A549 (cell line): ENCODE data around the gene PLD2. TPM values are rescaled to one million over a fixed set of nuclear protein-coding genes. Genes with fewer than 3 reads are reported as not detected.
A peak's percentile ranks its signal among the peaks of the same experiment; 100 is the strongest.

Source experiments
- ATAC-seq, 2 experiments: fragments of 200-7000 bp in 1 of 2; fragments of >200 bp in 1 of 2; cut with Nextera tagmentation in 1 of 2; cut with Tn5 transposase in 1 of 2; 3 replicates each; pipeline versions ENCODE4 v1.8.0 to v1.9.1; 2018 to 2020; ENCODE audit warnings: mild to moderate bottlenecking in 1 of 2, moderate library complexity in 1 of 2
- CTCF ChIA-PET: fragments of 300-600 bp; sonication (Branson Sonifier 250); formaldehyde crosslinking; extraction: SDS; loops from one replicate; lab custom pipeline; 2021; ENCODE audit warnings: antibody characterized with exemption, inconsistent platforms; lab: Yijun Ruan, JAX
- POLR2A ChIA-PET: fragments of 350-600 bp; formaldehyde crosslinking; extraction: SDS; loops from one replicate; lab custom pipeline; 2021; ENCODE audit warnings: antibody characterized with exemption, inconsistent platforms; lab: Yijun Ruan, JAX
- DNase-seq, 2 experiments: peaks; one replicate each; pipeline versions ENCODE4 v3.0.0 to v3.0.0-alpha.2; 2011 to 2016; ENCODE audit warnings: low read depth in 1 of 2, low spot score in 1 of 2
- FAIRE-seq: peaks from 2 replicates; lab custom pipeline; 2011; peaks lifted over from hg19 to GRCh38; lab: Jason Lieb, UNC
- H3K27ac ChIP-seq, 2 experiments: fragments of >200 bp; sonication (Bioruptor Twin); formaldehyde crosslinking; 3 replicates each; pipeline ENCODE4 v1.5.1; 2016 to 2017
- H3K4me1 ChIP-seq: fragments of >200 bp; sonication (Bioruptor Twin); formaldehyde crosslinking; 3 replicates; pipeline ENCODE4 v1.6.1; 2016
- H3K4me2 ChIP-seq: fragments of >200 bp; sonication (Bioruptor Twin); formaldehyde crosslinking; 3 replicates; pipeline ENCODE4 v1.6.1; 2016
- H3K4me3 ChIP-seq: fragments of >200 bp; sonication (Bioruptor Twin); formaldehyde crosslinking; 3 replicates; pipeline ENCODE4 v1.5.1; 2016
- H3K9me3 ChIP-seq: fragments of >200 bp; sonication (Bioruptor Twin); formaldehyde crosslinking; 3 replicates; pipeline ENCODE4 v1.6.1; 2016
- CBX2 ChIP-seq: fragments of 200-600 bp; sonication (generic); IDR thresholded peaks from 2 replicates; pipeline ENCODE4 v1.6.1; 2016; ENCODE audit warnings: low read depth, mild to moderate bottlenecking, borderline replicate concordance
- CBX8 ChIP-seq: fragments of 200-600 bp; sonication (generic); IDR thresholded peaks from 2 replicates; pipeline ENCODE4 v1.6.1; 2016
- CHD2 ChIP-seq: fragments of 150-350 bp; IDR thresholded peaks from 2 replicates; pipeline ENCODE4 v1.6.1; 2014; ENCODE audit warnings: low read length; ENCODE audit not compliant: partially characterized antibody
- CHD4 ChIP-seq: fragments of 200-600 bp; sonication (generic); IDR thresholded peaks from 2 replicates; pipeline ENCODE4 v1.6.1; 2016; ENCODE audit warnings: antibody characterized with exemption, mild to moderate bottlenecking, borderline replicate concordance
- ESRRA ChIP-seq: fragments of 150-350 bp; IDR thresholded peaks from 2 replicates; pipeline ENCODE4 v1.6.1; 2014; ENCODE audit warnings: mild to moderate bottlenecking, low read length, borderline replicate concordance
- FOSL2 ChIP-seq, 2 experiments: fragments of 450-650 bp in 1 of 2; fragments of >200 bp in 1 of 2; sonication (Bioruptor Twin) in 1 of 2; formaldehyde crosslinking; IDR thresholded peaks; 2 replicates each; pipeline versions ENCODE4 v1.5.0 to v1.6.1; 2016 to 2020; ENCODE audit warnings: mild to moderate bottlenecking in 1 of 2, moderate library complexity in 1 of 2
- HDAC2 ChIP-seq: fragments of 200-600 bp; sonication (generic); IDR thresholded peaks from 2 replicates; pipeline ENCODE4 v1.6.1; 2016
- HEYL ChIP-seq: fragments of 250-450 bp; sonication (Bioruptor Pico); IDR thresholded peaks from 2 replicates; pipeline ENCODE4 v1.8.0; 2021; ENCODE audit warnings: mild to moderate bottlenecking, moderate library complexity
- JUN ChIP-seq, 2 experiments: fragments of >200 bp; sonication (Bioruptor Twin); formaldehyde crosslinking; IDR thresholded peaks; 2 replicates in 1 of 2; 3 replicates in 1 of 2; pipeline ENCODE4 v1.6.1; 2016 to 2017
- JUNB ChIP-seq: fragments of >200 bp; sonication (Bioruptor Twin); formaldehyde crosslinking; IDR thresholded peaks from 2 replicates; pipeline ENCODE4 v1.6.1; 2016
- NFE2L2 ChIP-seq: fragments of 150-350 bp; conservative IDR thresholded peaks from 2 replicates; pipeline ENCODE4 v1.6.1; 2014; ENCODE audit warnings: low read length
- NPAS2 ChIP-seq: fragments of 250-450 bp; sonication (Bioruptor Pico); IDR thresholded peaks from 2 replicates; pipeline ENCODE4 v1.8.0; 2022; ENCODE audit warnings: mild to moderate bottlenecking, moderate library complexity, borderline replicate concordance
- NR3C1 ChIP-seq: fragments of >200 bp; sonication (Bioruptor Twin); formaldehyde crosslinking; IDR thresholded peaks from 3 replicates; pipeline ENCODE4 v1.6.1; 2017
- PHF8 ChIP-seq: fragments of 200-600 bp; sonication (generic); IDR thresholded peaks from 2 replicates; pipeline ENCODE4 v1.6.1; 2016; ENCODE audit warnings: low read depth, mild to moderate bottlenecking, antibody characterized with exemption, moderate library complexity, borderline replicate concordance
- POLR2A ChIP-seq: IDR thresholded peaks from 2 replicates; pipeline ENCODE4 v1.6.1; 2012; ENCODE audit warnings: mild to moderate bottlenecking, low read length
- RARB ChIP-seq: fragments of 250-450 bp; sonication (Bioruptor Pico); IDR thresholded peaks from 2 replicates; pipeline ENCODE4 v1.8.0; 2021; ENCODE audit warnings: mild to moderate bottlenecking, moderate library complexity
- RNF2 ChIP-seq: fragments of 200-600 bp; sonication (generic); IDR thresholded peaks from 2 replicates; pipeline ENCODE4 v1.6.1; 2016; ENCODE audit warnings: low read depth, mild to moderate bottlenecking, antibody characterized with exemption, moderate library complexity, borderline replicate concordance
- SREBF2 ChIP-seq: fragments of 450-650 bp; IDR thresholded peaks from 2 replicates; pipeline ENCODE4 v1.6.1; 2014; ENCODE audit warnings: mild to moderate bottlenecking, moderate library complexity
- TFCP2L1 ChIP-seq: fragments of 250-450 bp; sonication (Bioruptor Pico); IDR thresholded peaks from 2 replicates; pipeline ENCODE4 v1.5.0; 2021; ENCODE audit warnings: mild to moderate bottlenecking
- WGBS: methylation state at CpG from one replicate; pipeline ENCODE4 v1.1.6; 2017; ENCODE audit errors: missing lambda C conversion rate; 5-methylcytosine and 5-hydroxymethylcytosine counted together
- polyA minus RNA-seq: library from RNA; depleted of rRNA, polyadenylated mRNA; stranded (reverse); fragments of >200 nt; gene quantifications from 2 replicates; pipeline ENCODE4 v1.2.3, GENCODE V29; 2011; rRNA and poly(A)+ RNA removed
- polyA plus RNA-seq, 4 experiments: library from polyadenylated mRNA; depleted of rRNA in 3 of 4; stranded (reverse); fragments of >200 nt; fragmentation: RNase III in 1 of 4; extraction: RNeasy Plus Mini Kit Qiagen cat#74134 plus additional on column Dnase treatment in 1 of 4; gene quantifications; 2 replicates in 3 of 4; 3 replicates in 1 of 4; pipeline ENCODE4 v1.2.3, GENCODE V29; 2011 to 2017
- TF ChIP-seq, protein P1 (sequence below): fragments of 450-650 bp; IDR thresholded peaks from 2 replicates; pipeline ENCODE4 v1.6.1; 2014; ENCODE audit warnings: antibody characterized with exemption
- TF ChIP-seq, protein P2 (sequence below): fragments of 200-600 bp; sonication (generic); IDR thresholded peaks from 2 replicates; pipeline ENCODE4 v1.6.1; 2016; ENCODE audit warnings: antibody characterized with exemption, mild to moderate bottlenecking, moderate library complexity
- TF ChIP-seq, protein P3 (sequence below): IDR thresholded peaks from 2 replicates; pipeline ENCODE4 v1.6.1; 2012
- TF ChIP-seq, protein P4 (sequence below): IDR thresholded peaks from 2 replicates; pipeline ENCODE4 v1.6.1; 2012
- TF ChIP-seq, protein P5 (sequence below): fragments of >200 bp; sonication (Bioruptor Twin); formaldehyde crosslinking; IDR thresholded peaks from 3 replicates; pipeline ENCODE4 v1.6.1; 2016
- TF ChIP-seq, protein P6 (sequence below): fragments of 150-350 bp; IDR thresholded peaks from 2 replicates; pipeline ENCODE4 v1.6.1; 2014; ENCODE audit warnings: low read depth, mild to moderate bottlenecking, low read length

The PLD2 gene, protein sequence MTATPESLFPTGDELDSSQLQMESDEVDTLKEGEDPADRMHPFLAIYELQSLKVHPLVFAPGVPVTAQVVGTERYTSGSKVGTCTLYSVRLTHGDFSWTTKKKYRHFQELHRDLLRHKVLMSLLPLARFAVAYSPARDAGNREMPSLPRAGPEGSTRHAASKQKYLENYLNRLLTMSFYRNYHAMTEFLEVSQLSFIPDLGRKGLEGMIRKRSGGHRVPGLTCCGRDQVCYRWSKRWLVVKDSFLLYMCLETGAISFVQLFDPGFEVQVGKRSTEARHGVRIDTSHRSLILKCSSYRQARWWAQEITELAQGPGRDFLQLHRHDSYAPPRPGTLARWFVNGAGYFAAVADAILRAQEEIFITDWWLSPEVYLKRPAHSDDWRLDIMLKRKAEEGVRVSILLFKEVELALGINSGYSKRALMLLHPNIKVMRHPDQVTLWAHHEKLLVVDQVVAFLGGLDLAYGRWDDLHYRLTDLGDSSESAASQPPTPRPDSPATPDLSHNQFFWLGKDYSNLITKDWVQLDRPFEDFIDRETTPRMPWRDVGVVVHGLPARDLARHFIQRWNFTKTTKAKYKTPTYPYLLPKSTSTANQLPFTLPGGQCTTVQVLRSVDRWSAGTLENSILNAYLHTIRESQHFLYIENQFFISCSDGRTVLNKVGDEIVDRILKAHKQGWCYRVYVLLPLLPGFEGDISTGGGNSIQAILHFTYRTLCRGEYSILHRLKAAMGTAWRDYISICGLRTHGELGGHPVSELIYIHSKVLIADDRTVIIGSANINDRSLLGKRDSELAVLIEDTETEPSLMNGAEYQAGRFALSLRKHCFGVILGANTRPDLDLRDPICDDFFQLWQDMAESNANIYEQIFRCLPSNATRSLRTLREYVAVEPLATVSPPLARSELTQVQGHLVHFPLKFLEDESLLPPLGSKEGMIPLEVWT
- 17.0 and 20.2 TPM in 2 replicates for polyA plus RNA-seq (2011; rRNA removed)
- polyA plus RNA-seq (2012; cell fraction: cytosol; rRNA removed) = 24.5 and 30.1 TPM in 2 replicates
- 114 and 147 TPM in 2 replicates for polyA plus RNA-seq (2012; cell fraction: nucleus; rRNA removed)
- polyA plus RNA-seq (2017; fragmentation: RNase III; extraction: RNeasy Plus Mini Kit Qiagen cat#74134 plus additional on column Dnase treatment) = 23.0 to 27.4 TPM (median 23.7 TPM) in 3 replicates
- polyA minus RNA-seq = 27.1 and 27.4 TPM in 2 replicates

DNA sequence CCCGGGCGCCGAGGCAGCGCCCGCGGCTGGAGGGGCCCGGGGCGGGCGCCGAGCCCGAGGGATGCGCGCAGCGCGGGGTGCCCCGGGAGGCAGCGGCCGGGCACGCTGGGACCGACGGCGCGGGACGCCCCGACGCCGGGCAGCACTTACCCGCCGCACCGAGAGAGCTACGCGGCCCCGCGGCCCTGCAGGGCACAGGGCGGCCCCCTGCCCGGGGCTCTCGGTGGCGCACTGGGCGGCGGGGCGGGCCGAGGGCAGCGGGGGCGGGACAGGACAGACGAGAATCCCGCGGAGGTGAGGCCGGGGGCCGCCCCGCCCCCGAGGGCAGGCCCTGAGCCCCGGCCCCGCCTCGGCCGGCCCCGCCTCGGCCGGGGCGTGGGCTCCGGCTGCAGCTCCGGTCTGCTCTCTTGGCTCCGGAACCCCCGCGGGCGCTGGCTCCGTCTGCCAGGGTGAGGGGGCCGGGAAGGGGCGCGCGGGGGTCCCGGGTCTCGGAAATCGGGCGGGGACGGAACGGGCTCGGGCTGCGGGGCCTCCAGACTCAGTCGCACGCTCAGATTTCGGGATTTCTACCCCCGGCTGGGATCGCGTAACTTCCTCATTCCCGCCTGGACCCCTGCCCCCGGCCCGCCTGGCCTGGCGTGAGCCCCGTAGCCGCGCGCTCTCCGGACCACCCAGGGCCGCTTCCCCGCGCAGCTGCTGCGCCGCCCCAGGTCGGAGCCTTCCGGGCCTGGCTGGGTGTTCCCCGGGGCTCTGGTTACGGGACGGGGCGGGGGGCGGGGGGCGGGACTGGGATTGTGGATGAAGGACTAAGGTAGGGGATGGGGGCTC is at the start of gene PLD2:
TSS of gene PLD2 (plus strand) at position 376 of the 828 bp plus-strand sequence. CDS start 621 bp downstream, outside the sequence.
- WGBS = 0% methylated on average over 11 of the region's 106 CpGs
- FAIRE-seq = no peak

More for the DNA sequence above, at the start of gene PLD2:
- Histone ChIP-seq H3K27ac (peak within 1 kb of the TSS; percentile 86 to 90), H3K9me3 (no peaks in the 10 kb centered on the region), H3K4me2 (peak within 1 kb of the TSS; percentile 88), H3K4me1 (peaks cover 14% of the 10 kb centered on the region), H3K4me3 (peak within 1 kb of the TSS; percentile 83)
- TF ChIP-seq, protein P1, sequence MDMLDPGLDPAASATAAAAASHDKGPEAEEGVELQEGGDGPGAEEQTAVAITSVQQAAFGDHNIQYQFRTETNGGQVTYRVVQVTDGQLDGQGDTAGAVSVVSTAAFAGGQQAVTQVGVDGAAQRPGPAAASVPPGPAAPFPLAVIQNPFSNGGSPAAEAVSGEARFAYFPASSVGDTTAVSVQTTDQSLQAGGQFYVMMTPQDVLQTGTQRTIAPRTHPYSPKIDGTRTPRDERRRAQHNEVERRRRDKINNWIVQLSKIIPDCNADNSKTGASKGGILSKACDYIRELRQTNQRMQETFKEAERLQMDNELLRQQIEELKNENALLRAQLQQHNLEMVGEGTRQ = no peak
- no peak for TF ChIP-seq NR3C1
- no peak for TF ChIP-seq CHD4
- TF ChIP-seq JUNB = no peak
- TF ChIP-seq POLR2A = peak; percentile 88
- TF ChIP-seq RARB (CRISPR knock-in tag) = no peak
- no peak for TF ChIP-seq HDAC2
- peak; percentile 41; the same call in 1 of the 2 replicates for TF ChIP-seq PHF8
- no peak for TF ChIP-seq CBX2
- TF ChIP-seq, protein P2, sequence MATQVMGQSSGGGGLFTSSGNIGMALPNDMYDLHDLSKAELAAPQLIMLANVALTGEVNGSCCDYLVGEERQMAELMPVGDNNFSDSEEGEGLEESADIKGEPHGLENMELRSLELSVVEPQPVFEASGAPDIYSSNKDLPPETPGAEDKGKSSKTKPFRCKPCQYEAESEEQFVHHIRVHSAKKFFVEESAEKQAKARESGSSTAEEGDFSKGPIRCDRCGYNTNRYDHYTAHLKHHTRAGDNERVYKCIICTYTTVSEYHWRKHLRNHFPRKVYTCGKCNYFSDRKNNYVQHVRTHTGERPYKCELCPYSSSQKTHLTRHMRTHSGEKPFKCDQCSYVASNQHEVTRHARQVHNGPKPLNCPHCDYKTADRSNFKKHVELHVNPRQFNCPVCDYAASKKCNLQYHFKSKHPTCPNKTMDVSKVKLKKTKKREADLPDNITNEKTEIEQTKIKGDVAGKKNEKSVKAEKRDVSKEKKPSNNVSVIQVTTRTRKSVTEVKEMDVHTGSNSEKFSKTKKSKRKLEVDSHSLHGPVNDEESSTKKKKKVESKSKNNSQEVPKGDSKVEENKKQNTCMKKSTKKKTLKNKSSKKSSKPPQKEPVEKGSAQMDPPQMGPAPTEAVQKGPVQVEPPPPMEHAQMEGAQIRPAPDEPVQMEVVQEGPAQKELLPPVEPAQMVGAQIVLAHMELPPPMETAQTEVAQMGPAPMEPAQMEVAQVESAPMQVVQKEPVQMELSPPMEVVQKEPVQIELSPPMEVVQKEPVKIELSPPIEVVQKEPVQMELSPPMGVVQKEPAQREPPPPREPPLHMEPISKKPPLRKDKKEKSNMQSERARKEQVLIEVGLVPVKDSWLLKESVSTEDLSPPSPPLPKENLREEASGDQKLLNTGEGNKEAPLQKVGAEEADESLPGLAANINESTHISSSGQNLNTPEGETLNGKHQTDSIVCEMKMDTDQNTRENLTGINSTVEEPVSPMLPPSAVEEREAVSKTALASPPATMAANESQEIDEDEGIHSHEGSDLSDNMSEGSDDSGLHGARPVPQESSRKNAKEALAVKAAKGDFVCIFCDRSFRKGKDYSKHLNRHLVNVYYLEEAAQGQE = peak; percentile 73
- peak; percentile 43 to 90; a peak in 3 of 5 replicates for TF ChIP-seq JUN (IDR thresholded peaks at IDR 0.05)
- no peak for TF ChIP-seq SREBF2
- TF ChIP-seq, protein P3, sequence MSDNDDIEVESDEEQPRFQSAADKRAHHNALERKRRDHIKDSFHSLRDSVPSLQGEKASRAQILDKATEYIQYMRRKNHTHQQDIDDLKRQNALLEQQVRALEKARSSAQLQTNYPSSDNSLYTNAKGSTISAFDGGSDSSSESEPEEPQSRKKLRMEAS = no peak
- TF ChIP-seq, protein P4, sequence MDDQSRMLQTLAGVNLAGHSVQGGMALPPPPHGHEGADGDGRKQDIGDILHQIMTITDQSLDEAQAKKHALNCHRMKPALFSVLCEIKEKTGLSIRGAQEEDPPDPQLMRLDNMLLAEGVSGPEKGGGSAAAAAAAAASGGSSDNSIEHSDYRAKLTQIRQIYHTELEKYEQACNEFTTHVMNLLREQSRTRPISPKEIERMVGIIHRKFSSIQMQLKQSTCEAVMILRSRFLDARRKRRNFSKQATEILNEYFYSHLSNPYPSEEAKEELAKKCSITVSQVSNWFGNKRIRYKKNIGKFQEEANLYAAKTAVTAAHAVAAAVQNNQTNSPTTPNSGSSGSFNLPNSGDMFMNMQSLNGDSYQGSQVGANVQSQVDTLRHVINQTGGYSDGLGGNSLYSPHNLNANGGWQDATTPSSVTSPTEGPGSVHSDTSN = no peak
- no peak for TF ChIP-seq HEYL (CRISPR knock-in tag)
- TF ChIP-seq, protein P5, sequence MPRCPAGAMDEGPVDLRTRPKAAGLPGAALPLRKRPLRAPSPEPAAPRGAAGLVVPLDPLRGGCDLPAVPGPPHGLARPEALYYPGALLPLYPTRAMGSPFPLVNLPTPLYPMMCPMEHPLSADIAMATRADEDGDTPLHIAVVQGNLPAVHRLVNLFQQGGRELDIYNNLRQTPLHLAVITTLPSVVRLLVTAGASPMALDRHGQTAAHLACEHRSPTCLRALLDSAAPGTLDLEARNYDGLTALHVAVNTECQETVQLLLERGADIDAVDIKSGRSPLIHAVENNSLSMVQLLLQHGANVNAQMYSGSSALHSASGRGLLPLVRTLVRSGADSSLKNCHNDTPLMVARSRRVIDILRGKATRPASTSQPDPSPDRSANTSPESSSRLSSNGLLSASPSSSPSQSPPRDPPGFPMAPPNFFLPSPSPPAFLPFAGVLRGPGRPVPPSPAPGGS = peak; percentile 91; the same call in 2 of the 3 replicates
- no peak for TF ChIP-seq NFE2L2
- peak; percentile 70 for TF ChIP-seq CHD2
- TF ChIP-seq NPAS2 = no peak
- no peak for TF ChIP-seq FOSL2 (IDR thresholded peaks at IDR 0.05)
- no peak for TF ChIP-seq FOSL2 (CRISPR knock-in tag; IDR thresholded peaks at IDR 0.05)
- TF ChIP-seq, protein P6, sequence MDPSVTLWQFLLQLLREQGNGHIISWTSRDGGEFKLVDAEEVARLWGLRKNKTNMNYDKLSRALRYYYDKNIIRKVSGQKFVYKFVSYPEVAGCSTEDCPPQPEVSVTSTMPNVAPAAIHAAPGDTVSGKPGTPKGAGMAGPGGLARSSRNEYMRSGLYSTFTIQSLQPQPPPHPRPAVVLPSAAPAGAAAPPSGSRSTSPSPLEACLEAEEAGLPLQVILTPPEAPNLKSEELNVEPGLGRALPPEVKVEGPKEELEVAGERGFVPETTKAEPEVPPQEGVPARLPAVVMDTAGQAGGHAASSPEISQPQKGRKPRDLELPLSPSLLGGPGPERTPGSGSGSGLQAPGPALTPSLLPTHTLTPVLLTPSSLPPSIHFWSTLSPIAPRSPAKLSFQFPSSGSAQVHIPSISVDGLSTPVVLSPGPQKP = no peak
- TF ChIP-seq CBX8 = no peak
- TF ChIP-seq ESRRA = no peak
- no peak for TF ChIP-seq RNF2
- no peak for TF ChIP-seq TFCP2L1 (CRISPR knock-in tag)
- peak; percentile 97 to 98 for ATAC-seq
- ChIA-PET POLR2A (interaction anchor here (0.9 to 3.9 kb wide), 6 partner anchors 11 to 160 kb away, joined by 3 to 31 read pairs (median 4); partner anchors contain the start of genes GLTPD2, PSMB6, RNF167 and SLC25A11), CTCF (interaction anchor here (0.6 to 5.2 kb wide), 15 partner anchors 11 to 242 kb away, joined by 3 to 36 read pairs (median 4); partner anchors contain the start of genes ARRB2, MED11 and PSMB6)
- peak; percentile 81 to 98 for DNase-seq
